Putamen (tissue), 1 donor: ENCODE measurements around the gene KCNN2.

Experiments used
- DNase-seq: peaks from one replicate; pipeline ENCODE4 v3.0.0-alpha.2; 2016; ENCODE audit warnings: low spot score

Gene KCNN2

GRCh38 chr5:114544561-114544960, 182.7 kb downstream of the KCNN2 start:
- DNase-seq: no peak
